Endothelial cell of umbilical vein (primary cell): Measurements from ENCODE around the gene KCNG3. TPM values are rescaled to one million over a fixed set of nuclear protein-coding genes. Genes with fewer than 3 reads are reported as not detected.

ENCODE experiments used
- BruUV-seq: library from RNA; stranded (reverse); fragments of 400-500 nt; replicated peaks from 2 replicates; lab custom pipeline; 2021; lab: Mats Ljungman, UMichigan
- CTCF ChIA-PET: fragments of 300-600, 350-600 bp; sonication (Branson Sonifier 250); formaldehyde crosslinking; loops from one replicate; lab custom pipeline; 2021; ENCODE audit warnings: antibody characterized with exemption, inconsistent platforms; lab: Charles Lee
- POLR2A ChIA-PET: fragments of 300-600, 350-600 bp; sonication (Branson Sonifier 250); formaldehyde crosslinking; loops from one replicate; lab custom pipeline; 2021; ENCODE audit warnings: antibody characterized with exemption, inconsistent platforms; lab: Charles Lee
- DNase-seq: peaks from one replicate; pipeline ENCODE4 v3.0.0-alpha.2; 2011; ENCODE audit warnings: low read depth, low spot score
- FAIRE-seq: peaks from 2 replicates; lab custom pipeline; 2011; peaks lifted over from hg19 to GRCh38; lab: Jason Lieb, UNC
- H2AFZ ChIP-seq: 2 replicates; pipeline ENCODE4 v1.6.0; 2012; ENCODE audit warnings: low read depth, low read length, control low read depth, inconsistent platforms
- H3K27ac ChIP-seq: 2 replicates; pipeline ENCODE4 v1.5.1; 2011; ENCODE audit warnings: low read depth, mild to moderate bottlenecking, control low read depth, low read length, moderate library complexity; ENCODE audit not compliant: insufficient read depth
- H3K27me3 ChIP-seq, 2 experiments: 2 replicates each; pipeline versions ENCODE4 v1.6.0 to v1.6.1; 2011; ENCODE audit warnings: low read length in 2 of 2, mixed read lengths in 1 of 2; ENCODE audit not compliant: control insufficient read depth in 2 of 2, insufficient read depth in 2 of 2
- H3K36me3 ChIP-seq, 2 experiments: 2 replicates in 1 of 2; 3 replicates in 1 of 2; pipeline ENCODE4 v1.5.1; 2011; ENCODE audit warnings: low read length in 2 of 2, mild to moderate bottlenecking in 1 of 2, moderate library complexity in 1 of 2; ENCODE audit not compliant: control insufficient read depth in 2 of 2, insufficient read depth in 2 of 2; ENCODE audit errors: extremely low read depth in 1 of 2
- H3K4me1 ChIP-seq: 3 replicates; pipeline ENCODE4 v1.5.1; 2011; ENCODE audit warnings: mild to moderate bottlenecking, low read length; ENCODE audit not compliant: control insufficient read depth, insufficient read depth; ENCODE audit errors: extremely low read depth
- H3K4me2 ChIP-seq: 2 replicates; pipeline ENCODE4 v1.6.1; 2011; ENCODE audit warnings: low read length, control low read depth, mixed read lengths; ENCODE audit not compliant: insufficient read depth
- H3K4me3 ChIP-seq, 3 experiments: fragments of 200-600 bp in 1 of 3; sonication (generic), shearing (Covaris generic) in 1 of 3; replicated peaks in 1 of 3; 2 replicates each; pipeline ENCODE4 v1.5.1; 2011 to 2016; ENCODE audit warnings: control low read depth in 3 of 3, low read length in 3 of 3, mild to moderate bottlenecking in 2 of 3, inconsistent platforms in 1 of 3, low read depth in 1 of 3, moderate library complexity in 1 of 3; ENCODE audit not compliant: insufficient read depth in 1 of 3
- H3K79me2 ChIP-seq: 2 replicates; pipeline ENCODE4 v1.6.0; 2012; ENCODE audit warnings: low read length, inconsistent platforms; ENCODE audit not compliant: control insufficient read depth, insufficient read depth
- H3K9ac ChIP-seq: replicated peaks from 2 replicates; pipeline ENCODE3; 2011; ENCODE audit warnings: low read length, control low read depth; ENCODE audit not compliant: insufficient read depth; ENCODE audit errors: extremely low read depth
- H3K9me1 ChIP-seq: replicated peaks from 3 replicates; pipeline ENCODE4 v1.6.0; 2011; ENCODE audit warnings: mild to moderate bottlenecking, low read length; ENCODE audit not compliant: control insufficient read depth, insufficient read depth; ENCODE audit errors: extremely low read depth
- H3K9me3 ChIP-seq: replicated peaks from 2 replicates; pipeline ENCODE4 v1.5.1; 2012; ENCODE audit warnings: low read length, inconsistent platforms; ENCODE audit not compliant: control insufficient read depth, insufficient read depth
- H4K20me1 ChIP-seq: replicated peaks from 2 replicates; pipeline ENCODE3; 2011; ENCODE audit warnings: mild to moderate bottlenecking, low read length; ENCODE audit not compliant: control insufficient read depth, insufficient read depth; ENCODE audit errors: extremely low read depth
- JUN ChIP-seq: IDR thresholded peaks from 2 replicates; pipeline ENCODE4 v1.6.1; 2011; ENCODE audit warnings: borderline replicate concordance, low read depth; ENCODE audit not compliant: insufficient read length, insufficient read depth
- MYC ChIP-seq: IDR thresholded peaks from one replicate; pipeline ENCODE4 v1.6.1; 2011; ENCODE audit warnings: mild to moderate bottlenecking, low read depth, low read length
- POLR2A ChIP-seq: IDR thresholded peaks from 2 replicates; pipeline ENCODE4 v1.6.1; 2012; ENCODE audit warnings: low read depth, mild to moderate bottlenecking, control low read depth, low read length
- dilution Hi-C: fragments of 300-500 bp; cut with MboI; formaldehyde crosslinking; loops from one replicate; pipeline ENCODE4 v1.15.0; 2019; ENCODE audit warnings: low sequenced_read_pairs; ENCODE audit not compliant: extremely low pct_ligation_motif_present
- intact Hi-C: fragments of 100-400 bp; cut with micrococcal nuclease; formaldehyde crosslinking; loops from one replicate; pipeline ENCODE4 v1.10.0; 2022
- polyA plus RNA-seq, 4 experiments: library from polyadenylated mRNA; depleted of rRNA in 3 of 4; stranded (reverse) in 3 of 4; unstranded in 1 of 4; fragments of >200 nt; gene quantifications; 2 replicates each; pipeline versions ENCODE4 v1.2.1 to v1.2.3, GENCODE V29; 2011 to 2012; ENCODE audit warnings: missing spikeins in 1 of 4
- total RNA-seq: library from RNA; stranded (reverse); gene quantifications from 2 replicates; pipeline ENCODE4 v1.2.3, GENCODE V29; 2021
- TF ChIP-seq, protein P1 (sequence below), 2 donors: IDR thresholded peaks; 1 replicate in 1 of 2; 2 replicates in 1 of 2; pipeline ENCODE4 v1.5.1; 2011; ENCODE audit warnings: low read length in 2 of 2, mild to moderate bottlenecking in 2 of 2, moderate library complexity in 2 of 2, control low read depth in 1 of 2, inconsistent platforms in 1 of 2, low read depth in 1 of 2; ENCODE audit not compliant: insufficient read depth in 1 of 2; ENCODE audit errors: extremely low read depth in 1 of 2
- TF ChIP-seq, protein P2 (sequence below): IDR thresholded peaks from 2 replicates; pipeline ENCODE4 v1.6.1; 2011; ENCODE audit not compliant: insufficient read depth, insufficient read length

KCNG3 gene
- total and polyA plus RNA-seq, 2 donors (not counting 3 experiments of a cell fraction or from before 2014, with no cell fraction given) = 0.15 TPM; not detected in 1

DNA sequence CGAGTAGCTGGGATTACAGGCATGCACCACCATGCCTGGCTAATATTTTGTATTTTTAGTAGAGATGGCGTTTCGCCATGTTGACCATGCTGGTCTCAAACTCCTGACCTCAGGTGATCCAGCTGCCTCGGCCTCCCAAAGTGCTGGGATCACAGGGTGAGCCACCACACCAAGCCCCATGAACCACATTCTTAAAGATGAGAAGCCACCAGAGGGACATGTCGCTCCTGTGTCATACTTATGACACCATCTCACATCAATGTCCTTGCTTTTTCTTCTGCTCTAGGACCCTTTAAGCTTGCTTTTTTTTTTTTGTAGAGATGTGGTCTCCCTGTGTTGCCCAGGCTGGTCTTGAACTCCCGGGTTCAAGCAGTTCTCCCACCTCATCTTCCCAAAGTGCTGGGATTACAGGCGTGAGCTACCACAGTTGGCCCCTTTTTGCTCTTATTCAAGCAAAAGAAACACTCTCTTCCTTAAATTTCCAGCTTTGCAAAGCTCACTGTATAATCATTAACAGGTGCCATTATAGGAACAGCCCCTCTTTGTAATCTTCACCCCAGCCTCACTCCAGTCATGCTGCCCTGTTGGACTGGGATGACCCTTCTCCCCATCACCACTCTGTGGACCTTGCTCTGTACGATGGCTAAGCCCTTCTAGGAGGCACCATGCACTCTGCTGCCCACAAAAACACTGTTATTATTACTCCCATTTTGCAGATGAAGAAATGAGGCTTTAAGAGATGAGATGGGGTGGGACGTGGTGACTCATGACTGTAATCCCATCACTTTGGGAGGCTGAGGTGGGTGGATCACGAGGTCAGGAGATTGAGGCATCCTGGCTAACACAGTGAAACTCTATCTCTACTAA is 10.8 kb upstream of the KCNG3 start:
- H3K4me3 ChIP-seq = no peak overlapping the region
- CTCF ChIA-PET = no interaction called here

More for the DNA sequence above, 10.8 kb upstream of the KCNG3 start:
- BruUV-seq = no TSS peak
- no peak for DNase-seq
- Histone ChIP-seq H2AFZ (no peak overlapping the region), H3K4me2 (no peak overlapping the region), H3K36me3 (no peaks in the 10 kb centered on the region), H3K27ac (no peak overlapping the region), H3K9me3 (no peaks in the 10 kb centered on the region), H3K9ac (no peak overlapping the region), H3K27me3 (no peaks in the 10 kb centered on the region), H3K4me1 (no peaks in the 10 kb centered on the region), H4K20me1 (no peaks in the 10 kb centered on the region), H3K79me2 (no peaks in the 10 kb centered on the region), H3K9me1 (no peaks in the 10 kb centered on the region)
- POLR2A ChIA-PET = no interaction called here
- intact Hi-C loops (no loop called here), dilution Hi-C loops (no loop called here)
- peak; percentile 4 for FAIRE-seq
- TF ChIP-seq MYC (no peak), JUN (no peak), POLR2A (no peak)
- TF ChIP-seq, protein P1, sequence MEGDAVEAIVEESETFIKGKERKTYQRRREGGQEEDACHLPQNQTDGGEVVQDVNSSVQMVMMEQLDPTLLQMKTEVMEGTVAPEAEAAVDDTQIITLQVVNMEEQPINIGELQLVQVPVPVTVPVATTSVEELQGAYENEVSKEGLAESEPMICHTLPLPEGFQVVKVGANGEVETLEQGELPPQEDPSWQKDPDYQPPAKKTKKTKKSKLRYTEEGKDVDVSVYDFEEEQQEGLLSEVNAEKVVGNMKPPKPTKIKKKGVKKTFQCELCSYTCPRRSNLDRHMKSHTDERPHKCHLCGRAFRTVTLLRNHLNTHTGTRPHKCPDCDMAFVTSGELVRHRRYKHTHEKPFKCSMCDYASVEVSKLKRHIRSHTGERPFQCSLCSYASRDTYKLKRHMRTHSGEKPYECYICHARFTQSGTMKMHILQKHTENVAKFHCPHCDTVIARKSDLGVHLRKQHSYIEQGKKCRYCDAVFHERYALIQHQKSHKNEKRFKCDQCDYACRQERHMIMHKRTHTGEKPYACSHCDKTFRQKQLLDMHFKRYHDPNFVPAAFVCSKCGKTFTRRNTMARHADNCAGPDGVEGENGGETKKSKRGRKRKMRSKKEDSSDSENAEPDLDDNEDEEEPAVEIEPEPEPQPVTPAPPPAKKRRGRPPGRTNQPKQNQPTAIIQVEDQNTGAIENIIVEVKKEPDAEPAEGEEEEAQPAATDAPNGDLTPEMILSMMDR (IDR thresholded peaks at IDR 0.05; ENCODE audit: extremely low read depth in 1 of 2, insufficient read depth in 1 of 2, low read depth in 1 of 2, low read length in 2 of 2) = no peak
- TF ChIP-seq, protein P2, sequence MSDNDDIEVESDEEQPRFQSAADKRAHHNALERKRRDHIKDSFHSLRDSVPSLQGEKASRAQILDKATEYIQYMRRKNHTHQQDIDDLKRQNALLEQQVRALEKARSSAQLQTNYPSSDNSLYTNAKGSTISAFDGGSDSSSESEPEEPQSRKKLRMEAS = no peak
